Measurements from ENCODE around the gene ARHGAP9.

- TF ChIP-seq, protein P1, sequence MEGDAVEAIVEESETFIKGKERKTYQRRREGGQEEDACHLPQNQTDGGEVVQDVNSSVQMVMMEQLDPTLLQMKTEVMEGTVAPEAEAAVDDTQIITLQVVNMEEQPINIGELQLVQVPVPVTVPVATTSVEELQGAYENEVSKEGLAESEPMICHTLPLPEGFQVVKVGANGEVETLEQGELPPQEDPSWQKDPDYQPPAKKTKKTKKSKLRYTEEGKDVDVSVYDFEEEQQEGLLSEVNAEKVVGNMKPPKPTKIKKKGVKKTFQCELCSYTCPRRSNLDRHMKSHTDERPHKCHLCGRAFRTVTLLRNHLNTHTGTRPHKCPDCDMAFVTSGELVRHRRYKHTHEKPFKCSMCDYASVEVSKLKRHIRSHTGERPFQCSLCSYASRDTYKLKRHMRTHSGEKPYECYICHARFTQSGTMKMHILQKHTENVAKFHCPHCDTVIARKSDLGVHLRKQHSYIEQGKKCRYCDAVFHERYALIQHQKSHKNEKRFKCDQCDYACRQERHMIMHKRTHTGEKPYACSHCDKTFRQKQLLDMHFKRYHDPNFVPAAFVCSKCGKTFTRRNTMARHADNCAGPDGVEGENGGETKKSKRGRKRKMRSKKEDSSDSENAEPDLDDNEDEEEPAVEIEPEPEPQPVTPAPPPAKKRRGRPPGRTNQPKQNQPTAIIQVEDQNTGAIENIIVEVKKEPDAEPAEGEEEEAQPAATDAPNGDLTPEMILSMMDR (IDR thresholded peaks at IDR 0.05), result no peak
- TF ChIP-seq POLR2A (IDR thresholded peaks at IDR 0.05) (peak in 1 of 2 donors; percentile 5), POLR2AphosphoS5 (IDR thresholded peaks at IDR 0.05; ENCODE audit: insufficient read depth in 1 of 2, low read depth in 1 of 2) (peak in 1 of 2 donors; percentile 11)
These were observed 49.3 kb downstream of the ARHGAP9 start for GRCh38 chr12:57430112-57430930.

All from vagina (tissue), 2 donors.